HG03565 (cell line): ENCODE results near the gene BRAF.
"Not testable (repeated sequence)": the region's sequence is repeated elsewhere in the genome, so short reads cannot be mapped to it uniquely, and the experiment has no call there.

Source experiments
- ATAC-seq: cut with Tn5 transposase; IDR thresholded peaks from one replicate; pipeline ENCODE4 v1.9.1; 2021; ENCODE audit warnings: mild to moderate bottlenecking, moderate library complexity; ENCODE audit not compliant: unreplicated experiment

Gene BRAF

GRCh38 chr7:140920745-140921144 lies 4.0 kb downstream of the BRAF start:
- no peak for ATAC-seq

- ATAC-seq, result no peak
Observed at GRCh38 chr7:140918236-140918635, 6.5 kb downstream of the BRAF start.

GRCh38 chr7:140917258-140917657 lies 7.5 kb downstream of the BRAF start:
- ATAC-seq, result no peak

- ATAC-seq, result no peak
Observed at GRCh38 chr7:140915935-140916555, 8.7 kb downstream of the BRAF start.

- ATAC-seq, result no peak
Observed at GRCh38 chr7:140914083-140914482, 10.6 kb downstream of the BRAF start.

- ATAC-seq, result not testable (repeated sequence)
Observed at GRCh38 chr7:140913596-140913928, 11.2 kb downstream of the BRAF start.

- no peak for ATAC-seq
Observed at GRCh38 chr7:140911746-140912145, 13.0 kb downstream of the BRAF start.

GRCh38 chr7:140909476-140910161 lies 15.1 kb downstream of the BRAF start:
- ATAC-seq, result no peak

GRCh38 chr7:140908361-140908760 lies 16.4 kb downstream of the BRAF start:
- ATAC-seq, result no peak

GRCh38 chr7:140903741-140904480 lies 20.8 kb downstream of the BRAF start:
- no peak for ATAC-seq

- ATAC-seq, result peak; percentile 75
Observed at GRCh38 chr7:140902303-140902953, 22.3 kb downstream of the BRAF start.

GRCh38 chr7:140901941-140902302 lies 22.8 kb downstream of the BRAF start:
- no peak for ATAC-seq

GRCh38 chr7:140899883-140900282 lies 24.8 kb downstream of the BRAF start:
- ATAC-seq, result no peak

GRCh38 chr7:140898786-140899536 lies 25.8 kb downstream of the BRAF start:
- ATAC-seq, result no peak

GRCh38 chr7:140896996-140897395 lies 27.7 kb downstream of the BRAF start:
- no peak for ATAC-seq

- ATAC-seq, result no peak
Observed at GRCh38 chr7:140889645-140890044, 35.1 kb downstream of the BRAF start.

GRCh38 chr7:140889150-140889549 lies 35.6 kb downstream of the BRAF start:
- ATAC-seq, result no peak

- ATAC-seq, result no peak
Observed at GRCh38 chr7:140888087-140888486, 36.6 kb downstream of the BRAF start.

- ATAC-seq, result no peak
Observed at GRCh38 chr7:140885735-140886334, 38.9 kb downstream of the BRAF start.

- no peak for ATAC-seq
Observed at GRCh38 chr7:140883378-140883777, 41.4 kb downstream of the BRAF start.

GRCh38 chr7:140882834-140883233 lies 41.9 kb downstream of the BRAF start:
- ATAC-seq, result not testable (repeated sequence)
